NCI-H1105 (cell line): ENCODE data around the gene PBX1.

Experiments used
- DNase-seq: peaks from one replicate; lab custom pipeline; 2025; lab: John Stamatoyannopoulos, UW

The PBX1 gene

DNA sequence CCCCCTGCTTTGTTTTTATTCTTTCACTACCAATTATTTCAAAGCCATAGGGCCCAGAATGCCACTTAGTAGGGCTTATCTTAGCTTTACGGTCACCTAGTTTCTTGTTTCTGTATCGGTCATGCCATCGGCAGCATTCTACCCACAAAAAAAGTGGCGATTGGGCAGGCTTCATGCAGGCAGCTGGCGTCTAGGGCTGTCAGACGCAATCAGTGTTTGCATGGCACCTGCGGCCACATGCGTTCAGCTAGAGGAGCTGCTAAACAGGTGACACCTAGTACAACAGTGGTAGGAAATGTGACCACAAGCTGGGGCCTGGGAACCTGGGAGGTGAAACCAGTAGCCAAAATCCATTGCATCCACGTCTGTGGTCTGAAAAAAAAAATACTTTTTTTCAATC lies 262.7 kb downstream of the PBX1 start:
- no peak for DNase-seq

GRCh38 chr1:164823486-164824279 lies 264.7 kb downstream of the PBX1 start:
- no peak for DNase-seq

DNA sequence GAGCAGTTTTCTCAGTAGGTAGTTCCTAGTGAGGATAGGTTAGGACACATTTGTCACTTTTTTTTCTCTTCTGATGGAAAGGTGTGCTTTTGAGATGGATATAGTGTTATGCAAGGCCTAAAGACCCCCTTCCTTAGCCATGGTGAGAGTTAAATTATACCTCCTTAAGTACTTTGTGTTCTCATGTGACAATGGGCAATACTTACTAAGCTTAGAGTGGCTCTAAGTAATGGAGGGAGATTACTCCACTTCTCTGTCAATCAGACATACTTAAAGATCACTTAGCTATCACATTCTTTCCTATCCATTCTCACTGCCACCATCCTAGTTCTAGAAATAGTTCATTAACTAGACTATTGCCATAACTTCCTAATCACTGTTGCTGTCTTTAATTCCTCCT lies 265.6 kb downstream of the PBX1 start:
- no peak for DNase-seq

DNA sequence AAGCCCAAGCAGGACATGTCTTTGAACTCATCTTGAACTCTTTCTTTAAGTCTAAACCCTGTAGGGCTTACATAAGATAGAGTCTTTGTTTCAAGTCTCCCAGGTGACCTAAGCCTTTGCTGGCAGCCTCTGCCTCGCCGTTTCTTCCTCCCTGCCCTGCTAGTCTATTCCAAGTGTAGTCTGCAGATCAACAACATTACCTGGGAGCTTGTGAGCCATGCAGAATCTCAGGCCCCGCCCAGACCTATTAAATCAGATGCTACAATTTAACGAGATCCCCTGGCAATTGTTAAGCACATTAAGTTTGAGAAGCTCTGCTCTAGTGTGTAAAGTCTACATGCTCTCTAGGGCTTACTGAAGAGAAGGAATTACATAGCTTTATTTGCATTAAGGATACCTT lies 271.6 kb downstream of the PBX1 start:
- DNase-seq, result no peak

- DNase-seq, result no peak
Measured at GRCh38 chr1:164834641-164835040, 275.7 kb downstream of the PBX1 start.

DNA sequence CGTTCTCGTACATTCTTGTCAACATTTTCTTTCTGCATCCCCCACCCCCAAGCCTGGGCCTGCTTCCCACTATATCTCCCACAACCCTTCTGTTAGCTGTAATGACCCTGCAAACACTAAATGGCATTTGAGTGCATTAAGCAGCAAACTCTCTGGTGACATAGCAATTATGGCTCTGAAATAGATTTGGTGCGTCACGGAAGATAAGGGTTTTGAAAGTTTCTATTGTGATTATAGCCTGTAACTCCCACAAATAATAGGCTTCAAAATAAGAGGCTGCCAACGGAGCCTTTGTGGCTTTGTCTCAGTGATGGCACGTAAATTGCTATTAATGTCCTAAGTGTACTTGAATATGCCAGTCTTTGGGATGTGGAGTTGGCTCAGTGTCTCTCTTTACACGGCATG lies 277.6 kb downstream of the PBX1 start:
- DNase-seq, result peak; percentile 92

DNA sequence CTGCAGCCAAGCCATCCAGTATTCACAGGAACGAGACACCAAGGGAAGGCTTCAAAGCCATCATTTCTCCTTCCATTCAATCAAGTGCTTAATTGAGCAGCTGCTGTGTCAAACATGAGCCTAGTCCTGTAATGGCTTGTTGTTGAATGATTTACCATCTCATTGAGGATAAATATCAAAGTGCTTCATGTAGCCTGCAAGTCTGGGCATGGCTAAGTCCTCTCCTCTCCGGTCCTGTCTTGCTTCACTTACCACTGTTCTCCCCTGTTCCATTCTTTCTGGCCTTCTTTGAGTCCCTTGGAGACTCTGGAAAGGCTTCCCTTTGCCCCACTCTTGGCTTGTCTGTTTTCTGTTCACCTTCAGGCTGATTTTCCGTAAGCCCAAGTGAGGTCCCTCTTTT lies 279.8 kb downstream of the PBX1 start:
- DNase-seq, result peak; percentile 13

DNA sequence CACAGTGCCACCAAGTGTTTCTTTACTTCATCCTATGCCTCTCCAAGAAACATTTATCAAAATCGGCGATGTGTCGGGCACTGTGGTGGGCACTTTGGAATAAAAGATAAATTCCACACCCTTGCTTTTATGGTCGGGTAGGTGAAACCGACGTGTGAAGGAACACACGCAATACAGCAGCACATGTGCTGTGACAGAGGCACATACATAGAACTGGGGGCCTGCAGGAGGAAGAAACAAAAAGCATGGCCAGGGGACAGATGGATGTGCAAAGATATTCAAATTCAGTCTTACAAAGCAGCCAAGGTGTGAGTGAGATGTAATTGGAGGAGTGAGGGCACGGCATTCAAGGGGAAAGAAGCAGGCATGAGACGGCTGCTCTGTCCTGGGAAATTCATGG lies 282.0 kb downstream of the PBX1 start:
- no peak for DNase-seq

GRCh38 chr1:164841702-164842465 lies 282.9 kb downstream of the PBX1 start:
- no peak for DNase-seq

- no peak for DNase-seq
Measured at GRCh38 chr1:164842870-164843269, 283.9 kb downstream of the PBX1 start.

- DNase-seq, result no peak
Measured at GRCh38 chr1:164843743-164844500, 284.9 kb downstream of the PBX1 start.

DNA sequence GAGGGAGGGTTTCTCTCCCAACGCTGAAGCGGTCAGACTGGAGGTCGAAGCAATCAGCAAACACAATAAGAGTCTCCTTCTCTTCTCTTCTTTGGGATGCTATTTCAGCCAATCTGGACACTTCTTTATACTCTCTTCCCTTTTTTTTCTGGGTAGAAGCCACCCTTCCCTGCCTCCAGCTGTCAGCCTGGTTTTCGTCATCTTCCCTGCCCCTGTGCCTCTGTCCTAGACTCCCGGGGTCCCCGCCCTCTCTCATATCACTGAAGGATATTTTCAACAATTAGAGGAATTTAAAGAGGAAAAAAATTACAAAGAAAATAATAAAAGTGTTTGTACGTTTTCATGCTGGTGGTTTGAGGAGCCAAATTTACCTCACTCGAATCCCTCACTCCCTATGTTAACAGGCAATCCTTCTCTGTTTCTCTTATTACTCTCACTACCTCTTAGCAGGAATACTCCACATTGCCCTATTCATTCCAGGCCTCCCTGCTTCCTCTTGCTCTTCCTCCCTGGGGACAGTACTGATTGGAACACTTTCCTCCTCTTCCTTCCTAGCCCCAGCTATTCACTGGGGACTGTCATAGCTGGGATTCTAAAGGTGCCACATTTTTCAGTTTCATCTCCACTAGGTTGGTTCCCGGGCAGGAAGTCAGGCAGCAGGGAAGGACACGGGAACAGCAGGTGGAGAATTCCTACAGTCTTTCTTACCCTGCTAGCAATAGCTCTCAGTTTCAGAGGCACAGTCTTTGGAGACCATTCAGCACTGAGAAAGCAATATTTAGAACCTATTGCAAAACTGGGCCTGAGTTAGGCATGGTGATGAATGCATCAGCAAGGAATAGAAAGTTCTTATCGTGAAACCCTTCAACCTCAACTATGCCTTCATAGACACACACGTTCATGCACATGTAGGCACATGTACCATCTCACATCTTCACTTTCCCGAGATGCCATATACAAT lies 288.0 kb downstream of the PBX1 start:
- no peak for DNase-seq

DNA sequence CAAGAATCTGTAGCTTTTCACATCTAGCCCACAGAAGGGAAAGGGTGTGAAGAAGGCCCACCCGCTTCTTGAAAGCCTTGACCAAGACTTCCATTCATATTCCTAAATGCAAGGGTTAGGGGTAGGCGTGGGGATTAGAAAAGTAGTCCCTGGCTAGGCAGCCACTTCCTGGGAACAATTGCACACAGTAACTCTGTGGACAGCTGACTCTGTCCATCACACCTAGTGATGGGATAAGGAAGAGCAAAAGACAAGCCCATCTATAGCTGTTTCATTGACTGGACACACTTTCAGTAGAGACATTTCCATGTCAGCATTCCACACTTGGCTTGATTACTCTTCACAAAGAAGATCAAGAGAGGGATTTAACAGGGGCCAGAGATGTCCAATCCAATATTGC lies 294.2 kb downstream of the PBX1 start:
- no peak for DNase-seq

DNA sequence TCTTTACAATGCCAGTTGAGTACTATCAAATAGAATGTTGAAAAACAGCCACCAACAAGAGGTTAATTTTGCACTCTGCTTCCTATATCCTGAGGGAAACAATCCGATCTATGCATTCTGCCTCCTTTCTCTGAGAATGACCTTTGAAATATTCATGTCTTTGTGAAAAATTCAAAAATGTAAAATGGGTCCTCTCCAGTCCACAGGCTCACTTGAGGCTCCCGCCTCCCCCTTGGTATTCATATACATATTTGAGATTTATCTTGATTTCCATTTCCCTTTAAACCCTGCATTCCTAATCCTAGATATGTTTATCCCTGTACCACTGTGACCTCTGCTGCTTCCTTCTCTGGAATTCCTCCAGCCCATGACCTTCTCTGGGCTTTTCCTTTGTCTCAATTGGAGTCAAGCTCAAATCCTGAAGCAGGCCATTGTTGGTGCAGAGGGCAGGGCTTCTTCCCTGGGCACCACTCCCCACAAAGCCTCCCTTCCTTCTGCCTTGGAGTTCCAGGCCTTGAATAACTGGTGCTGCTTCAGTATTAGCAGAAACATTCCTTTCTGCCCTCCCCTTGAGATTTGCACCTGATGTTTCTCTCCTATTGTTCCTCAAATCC lies 296.8 kb downstream of the PBX1 start:
- no peak for DNase-seq

DNA sequence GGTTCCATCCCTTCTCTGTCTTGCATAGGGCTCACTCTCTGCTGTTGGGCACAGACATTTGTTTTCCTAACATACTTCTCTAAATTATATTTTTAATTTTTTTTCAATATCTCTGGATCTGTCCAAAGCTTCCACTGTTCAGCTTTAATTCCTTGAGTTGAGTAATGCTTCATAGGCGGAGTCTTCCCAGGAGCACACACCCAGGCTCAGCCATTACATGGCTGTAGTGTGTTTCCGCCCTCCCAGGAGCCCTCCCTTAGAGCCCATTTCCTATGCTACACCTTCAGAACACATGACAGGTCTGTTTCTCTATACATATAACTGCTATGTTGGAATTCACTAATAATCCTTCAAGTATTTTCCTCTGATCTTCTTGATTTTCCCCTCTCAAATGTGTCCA lies 297.4 kb downstream of the PBX1 start:
- no peak for DNase-seq

- no peak for DNase-seq
Measured at GRCh38 chr1:164857439-164857838, 298.5 kb downstream of the PBX1 start.

DNA sequence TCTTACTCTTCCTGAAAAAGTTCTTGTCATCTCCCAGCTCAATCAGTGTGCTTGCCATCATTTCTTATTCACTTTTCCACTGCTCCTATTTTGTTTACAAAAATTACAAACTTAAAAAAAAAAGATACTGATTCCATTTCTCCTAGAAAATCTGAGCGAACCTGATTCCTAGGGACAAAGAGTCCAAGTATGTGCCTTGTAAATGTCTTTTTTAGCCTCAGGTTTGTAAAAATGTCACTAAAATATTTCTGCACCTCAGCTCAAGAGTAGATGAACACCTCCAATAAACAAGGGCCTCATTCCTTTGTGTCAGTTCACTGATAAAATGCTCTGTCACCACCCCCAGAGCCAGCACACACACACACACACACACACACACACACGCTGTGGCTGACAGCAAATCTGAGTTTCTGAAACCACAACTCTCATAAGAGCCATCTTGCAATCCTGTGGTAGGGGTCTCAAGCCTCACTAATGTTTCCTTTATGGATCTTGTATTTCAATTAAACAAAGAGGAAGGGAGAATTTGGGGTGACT lies 299.2 kb downstream of the PBX1 start:
- no peak for DNase-seq

DNA sequence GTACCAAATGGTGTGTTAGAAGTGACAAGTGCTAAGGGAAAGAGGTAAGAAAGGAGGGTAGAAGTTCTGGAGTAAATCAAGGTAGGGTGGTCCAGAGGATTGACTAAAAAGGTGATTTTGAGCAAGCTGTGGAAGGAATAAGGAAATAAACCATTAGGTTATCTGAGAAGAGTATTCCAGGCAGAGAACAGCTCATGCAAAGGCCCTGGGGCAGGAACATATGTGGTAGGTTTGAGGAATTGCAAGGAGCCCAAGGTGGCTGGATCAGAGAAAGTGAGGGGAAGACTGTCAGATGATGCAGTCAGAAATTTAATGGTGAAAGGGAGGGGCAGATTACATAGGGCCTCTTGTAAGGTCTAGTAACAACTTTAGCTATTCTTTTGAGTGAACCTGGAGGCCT lies 302.6 kb downstream of the PBX1 start:
- no peak for DNase-seq

GRCh38 chr1:164863056-164863455 lies 304.1 kb downstream of the PBX1 start:
- no peak for DNase-seq

GRCh38 chr1:164864161-164864560 lies 305.2 kb downstream of the PBX1 start:
- no peak for DNase-seq

DNA sequence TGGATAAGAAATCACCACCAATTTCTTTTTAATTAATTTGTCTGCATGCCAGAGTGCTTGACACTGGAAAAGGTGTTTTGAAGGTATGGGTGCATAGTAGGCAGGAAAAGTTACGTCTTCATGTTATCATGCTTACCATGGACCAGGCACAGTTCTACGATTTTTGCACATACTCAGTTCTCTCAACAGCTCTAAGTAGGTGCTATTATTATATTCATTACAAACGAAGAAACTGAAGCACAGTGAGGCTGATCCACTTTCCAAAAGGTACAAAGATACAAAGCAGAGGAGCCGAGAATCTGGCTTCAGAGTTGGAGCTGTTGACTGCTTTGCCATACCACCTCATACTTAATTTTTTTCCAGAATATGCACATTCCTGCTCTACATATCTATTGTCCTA lies 306.4 kb downstream of the PBX1 start:
- no peak for DNase-seq
